Right lung (tissue), 10 donors: ENCODE results near the gene CARHSP1. TPM values are rescaled to one million over a fixed set of nuclear protein-coding genes. Genes with fewer than 3 reads are reported as not detected.
"Not testable (repeated sequence)": the region's sequence is repeated elsewhere in the genome, so short reads cannot be mapped to it uniquely, and the experiment has no call there.

Experiments used
- DNase-seq, 2 donors: peaks; one replicate each; pipeline ENCODE4 v3.0.0-alpha.2; 2013
- long read RNA-seq, 8 donors: transcript quantifications; one replicate each; lab custom pipeline, GENCODE V29; 2026
- polyA plus RNA-seq, 5 donors: library from polyadenylated mRNA; unstranded; fragments of 120-200 nt; gene quantifications; one replicate each; pipeline versions ENCODE4 v1.2.1 to v1.2.3, GENCODE V29; 2013; ENCODE audit warnings: inconsistent platforms in 1 of 5, low replicate concordance in 1 of 5; ENCODE audit not compliant: insufficient read length in 5 of 5, insufficient read depth in 1 of 5

The CARHSP1 gene
- polyA plus RNA-seq: 100 to 1,000 TPM in 1 of 5 donors, 10 to 100 TPM in 4; 88.1 to 111 (median 90.1) TPM
- long read RNA-seq, donor 1, transcript CARHSP1-201 (4 exons, 746 nt): major isoform, 71 of 135 reads
- long read RNA-seq, donor 1, partial matches to known transcripts: 53 of 135 reads
- long read RNA-seq, donor 1, other reads (novel, unspliced or antisense): 0 of 135 reads
- long read RNA-seq, donor 2, transcript CARHSP1-202 (4 exons, 3,026 nt): minor isoform, 6 of 64 reads
- long read RNA-seq, donor 2, transcript CARHSP1-201 (4 exons, 746 nt): major isoform, 33 of 64 reads
- long read RNA-seq, donor 2, partial matches to known transcripts: 24 of 64 reads
- long read RNA-seq, donor 2, other reads (novel, unspliced or antisense): 0 of 64 reads
- long read RNA-seq, donor 3, transcript CARHSP1-201 (4 exons, 746 nt): major isoform, 46 of 92 reads
- long read RNA-seq, donor 3, partial matches to known transcripts: 43 of 92 reads
- long read RNA-seq, donor 3, other reads (novel, unspliced or antisense): 0 of 92 reads
- long read RNA-seq, donor 4, transcript CARHSP1-202 (4 exons, 3,026 nt): minor isoform, 5 of 47 reads
- long read RNA-seq, donor 4, transcript CARHSP1-201 (4 exons, 746 nt): major isoform, 25 of 47 reads
- long read RNA-seq, donor 4, partial matches to known transcripts: 14 of 47 reads
- long read RNA-seq, donor 4, other reads (novel, unspliced or antisense): 0 of 47 reads
- long read RNA-seq, donor 5, transcript CARHSP1-201 (4 exons, 746 nt): major isoform, 89 of 145 reads
- long read RNA-seq, donor 5, partial matches to known transcripts: 47 of 145 reads
- long read RNA-seq, donor 5, other reads (novel, unspliced or antisense): 0 of 145 reads
- long read RNA-seq, donor 6, transcript CARHSP1-202 (4 exons, 3,026 nt): minor isoform, 7 of 95 reads
- long read RNA-seq, donor 6, transcript CARHSP1-201 (4 exons, 746 nt): major isoform, 49 of 95 reads
- long read RNA-seq, donor 6, partial matches to known transcripts: 36 of 95 reads
- long read RNA-seq, donor 6, other reads (novel, unspliced or antisense): 0 of 95 reads
- long read RNA-seq, donor 7, transcript CARHSP1-201 (4 exons, 746 nt): major isoform, 34 of 48 reads
- long read RNA-seq, donor 7, transcript CARHSP1-202 (4 exons, 3,026 nt): minor isoform, 5 of 48 reads
- long read RNA-seq, donor 7, partial matches to known transcripts: 6 of 48 reads
- long read RNA-seq, donor 7, other reads (novel, unspliced or antisense): 0 of 48 reads
- long read RNA-seq, donor 8, transcript CARHSP1-201 (4 exons, 746 nt): major isoform, 21 of 34 reads
- long read RNA-seq, donor 8, partial matches to known transcripts: 8 of 34 reads
- long read RNA-seq, donor 8, other reads (novel, unspliced or antisense): 0 of 34 reads

GRCh38 chr16:8868416-8869211, at the start of gene CARHSP1:
Gene CARHSP1, minus strand, starts transcription at chr16:8869006. Its CDS starts 9,678 bp downstream, at chr16:8859328.
- DNase-seq: peak; percentile 89 to 92

GRCh38 chr16:8917336-8917735, 48.5 kb upstream of the CARHSP1 start:
- not testable (repeated sequence) for DNase-seq

- DNase-seq: no peak
These were observed 47.9 kb upstream of the CARHSP1 start for GRCh38 chr16:8916541-8917225.

- DNase-seq: no peak
These were observed 47.0 kb upstream of the CARHSP1 start for GRCh38 chr16:8915722-8916301.

GRCh38 chr16:8914098-8914497, 45.3 kb upstream of the CARHSP1 start:
- DNase-seq: no peak

- no peak for DNase-seq
These were observed 44.0 kb upstream of the CARHSP1 start for GRCh38 chr16:8912793-8913192.

- no peak for DNase-seq
These were observed 42.0 kb upstream of the CARHSP1 start for GRCh38 chr16:8910811-8911210.

GRCh38 chr16:8908810-8909468, 40.1 kb upstream of the CARHSP1 start:
- no peak for DNase-seq

GRCh38 chr16:8907096-8907495, 38.3 kb upstream of the CARHSP1 start:
- no peak for DNase-seq

GRCh38 chr16:8905795-8906591, 37.2 kb upstream of the CARHSP1 start:
- DNase-seq: no peak

- DNase-seq: no peak
These were observed 36.5 kb upstream of the CARHSP1 start for GRCh38 chr16:8905168-8905762.

- no peak for DNase-seq
These were observed 35.2 kb upstream of the CARHSP1 start for GRCh38 chr16:8904018-8904430.

GRCh38 chr16:8903004-8903403, 34.2 kb upstream of the CARHSP1 start:
- no peak for DNase-seq

- no peak for DNase-seq
These were observed 32.6 kb upstream of the CARHSP1 start for GRCh38 chr16:8901320-8901861.

- no peak for DNase-seq
These were observed 31.5 kb upstream of the CARHSP1 start for GRCh38 chr16:8900343-8900742.

GRCh38 chr16:8899709-8900317, 31.0 kb upstream of the CARHSP1 start:
- no peak for DNase-seq
